GM12878 (cell line): ENCODE measurements around the gene NTRK1. TPM values are rescaled to one million over a fixed set of nuclear protein-coding genes. Genes with fewer than 3 reads are reported as not detected.

Experiments
- ATAC-seq: fragments of 200-7000 bp; cut with Tn5 transposase; 3 replicates; pipeline ENCODE4 v1.9.1; 2020; ENCODE audit warnings: mild to moderate bottlenecking, moderate library complexity
- BruUV-seq: library from RNA; stranded (reverse); fragments of 400-500 nt; replicated peaks from 2 replicates; lab custom pipeline; 2021; lab: Mats Ljungman, UMichigan
- CTCF ChIA-PET: fragments of 300-600 bp; sonication (Branson Sonifier 250); formaldehyde crosslinking; extraction: SDS; loops from one replicate; lab custom pipeline; 2021; ENCODE audit warnings: inconsistent platforms; lab: Yijun Ruan, JAX
- POLR2A ChIA-PET: fragments of 350-600 bp; formaldehyde crosslinking; extraction: SDS; loops from one replicate; lab custom pipeline; 2021; ENCODE audit warnings: inconsistent platforms; lab: Charles Lee
- RAD21 ChIA-PET: fragments of 300-600 bp; sonication (Branson Sonifier 250); formaldehyde crosslinking; loops from one replicate; lab custom pipeline; 2023; ENCODE audit warnings: antibody characterized with exemption; ENCODE audit not compliant: unreplicated experiment; lab: Charles Lee
- SMC1A ChIA-PET: fragments of 300-600 bp; sonication (Branson Sonifier 250); formaldehyde crosslinking; loops from one replicate; lab custom pipeline; 2023; ENCODE audit not compliant: unreplicated experiment, uncharacterized antibody; lab: Charles Lee
- DNase-seq: peaks from one replicate; pipeline ENCODE4 v3.0.0-alpha.2; 2011; ENCODE audit warnings: low read depth, low spot score
- FAIRE-seq: peaks from 3 replicates; lab custom pipeline; 2011; peaks lifted over from hg19 to GRCh38; lab: Jason Lieb, UNC
- H2AFZ ChIP-seq: 2 replicates; pipeline ENCODE4 v1.6.0; 2011; ENCODE audit warnings: low read depth, low read length, control low read depth; ENCODE audit not compliant: control insufficient read depth
- H3K27ac ChIP-seq: 2 replicates; pipeline ENCODE4 v1.5.1; 2011; ENCODE audit warnings: control low read depth; ENCODE audit not compliant: control insufficient read depth, insufficient read depth
- H3K27me3 ChIP-seq, 2 experiments: replicated peaks in 1 of 2; 2 replicates each; pipeline versions ENCODE4 v1.6.0 to v1.6.1; 2011; ENCODE audit warnings: low read length in 1 of 2; ENCODE audit not compliant: control insufficient read depth in 2 of 2, insufficient read depth in 2 of 2
- H3K36me3 ChIP-seq, 2 experiments: 2 replicates each; pipeline ENCODE4 v1.5.1; 2011; ENCODE audit warnings: low read length in 1 of 2; ENCODE audit not compliant: control insufficient read depth in 2 of 2, insufficient read depth in 2 of 2
- H3K4me1 ChIP-seq: 2 replicates; pipeline ENCODE4 v1.6.1; 2011; ENCODE audit warnings: mild to moderate bottlenecking, low read length, moderate library complexity, mixed read lengths; ENCODE audit not compliant: control insufficient read depth, insufficient read depth
- H3K4me2 ChIP-seq: 2 replicates; pipeline ENCODE4 v1.6.0; 2011; ENCODE audit warnings: control low read depth; ENCODE audit not compliant: control insufficient read depth, insufficient read depth
- H3K4me3 ChIP-seq: fragments of 200-600 bp; sonication (generic); 2 replicates; pipeline ENCODE4 v1.5.1; 2016
- H3K79me2 ChIP-seq: 2 replicates; pipeline ENCODE4 v1.6.0; 2011; ENCODE audit warnings: low read length; ENCODE audit not compliant: control insufficient read depth, insufficient read depth
- H3K9ac ChIP-seq: 2 replicates; pipeline ENCODE4 v1.8.0; 2011; ENCODE audit warnings: low read length, control low read depth, mixed read lengths; ENCODE audit not compliant: control insufficient read depth, insufficient read depth
- H3K9me3 ChIP-seq: replicated peaks from 3 replicates; pipeline ENCODE4 v1.5.1; 2011; ENCODE audit warnings: mild to moderate bottlenecking, low read length; ENCODE audit not compliant: control insufficient read depth, insufficient read depth
- H4K20me1 ChIP-seq: 2 replicates; pipeline ENCODE4 v1.6.0; 2011; ENCODE audit not compliant: control insufficient read depth, insufficient read depth
- BMI1 ChIP-seq: fragments of 450-650 bp; IDR thresholded peaks from 2 replicates; pipeline ENCODE4 v1.6.1; 2016; ENCODE audit warnings: mild to moderate bottlenecking, moderate library complexity, borderline replicate concordance
- CHD4 ChIP-seq: fragments of 200-600 bp; sonication (generic); IDR thresholded peaks from 2 replicates; pipeline ENCODE4 v1.6.1; 2016; ENCODE audit warnings: mild to moderate bottlenecking
- FOXM1 ChIP-seq: IDR thresholded peaks from 2 replicates; pipeline ENCODE4 v1.6.1; 2012; ENCODE audit warnings: low read depth, mild to moderate bottlenecking, inconsistent platforms, low read length, moderate library complexity
- HDAC6 ChIP-seq: fragments of 200-600 bp; sonication (generic); IDR thresholded peaks from one replicate; pipeline ENCODE4 v1.8.0; 2017; ENCODE audit warnings: antibody characterized with exemption; ENCODE audit not compliant: unreplicated experiment
- JUNB ChIP-seq: IDR thresholded peaks from 2 replicates; pipeline ENCODE4 v1.6.1; 2016; ENCODE audit warnings: antibody characterized with exemption, mild to moderate bottlenecking
- WGBS: methylation state at CpG from one replicate; pipeline ENCODE4 v1.1.6; 2016; ENCODE audit warnings: low lambda C conversion rate; ENCODE audit not compliant: insufficient replicate concordance, insufficient coverage; ENCODE audit errors: missing lambda C conversion rate; 5-methylcytosine and 5-hydroxymethylcytosine counted together
- in situ Hi-C: fragments of 300-500 bp; cut with MboI; formaldehyde crosslinking; loops from 9 replicates; pipeline ENCODE4 v1.14.3; 2018; ENCODE audit warnings: mixed read lengths
- intact Hi-C: fragments of 100-400 bp; cut with micrococcal nuclease; formaldehyde crosslinking; loops from one replicate; pipeline ENCODE4 v1.14.2; 2022; ENCODE audit not compliant: unreplicated experiment
- polyA plus RNA-seq, 11 experiments: library from polyadenylated mRNA; depleted of rRNA in 4 of 11; unstranded in 6 of 11; stranded (reverse) in 5 of 11; fragments of >200 nt; fragmentation: Nextera tagmentation in 4 of 11; fragmentation: Illumina TruSeq in 1 of 11; extraction: Ambion mirVana in 4 of 11; extraction: Trizol in 1 of 11; gene quantifications; 1 replicate in 1 of 11; 2 replicates in 10 of 11; pipeline versions ENCODE4 v1.2.1 to v1.2.3, GENCODE V29; 2011 to 2016; ENCODE audit warnings: inconsistent platforms in 2 of 11, missing spikeins in 2 of 11, low read depth in 1 of 11
- total RNA-seq, 4 experiments: library from RNA; depleted of rRNA in 3 of 4; stranded (reverse); fragments of >200 nt in 3 of 4; fragmentation: Illumina TruSeq in 1 of 4; extraction: Trizol in 1 of 4; gene quantifications; 2 replicates each; pipeline versions ENCODE4 v1.2.1 to v1.2.3, GENCODE V29; 2013 to 2021

The NTRK1 gene
- total and polyA plus RNA-seq, 10 of the 15 experiments (the other 5 are each of a cell fraction or from before 2014, with no cell fraction given), result 0.10 to 0.56 (median 0.40) TPM; not detected in 7

GRCh38 chr1:156877433-156878170, 16.9 kb downstream of the NTRK1 start:
- DNase-seq (no peak), FAIRE-seq (no peak), ATAC-seq (no peak)
- no peaks in the 10 kb centered on the region for H4K20me1 ChIP-seq
- ChIA-PET SMC1A (interaction anchor here (1.8 kb wide), 1 partner anchor 13 kb away, joined by 5 read pairs; no protein-coding TSS in a partner anchor), CTCF (interaction anchor here (0.6 to 1.2 kb wide), 3 partner anchors 40 to 197 kb away, joined by 3 to 4 read pairs (median 3); no protein-coding TSS in a partner anchor), RAD21 (no interaction called here), POLR2A (no interaction called here)
- H3K27ac ChIP-seq, result no peak overlapping the region
- intact Hi-C loops (no loop called here), in situ Hi-C loops (no loop called here)
- no peak overlapping the region for H3K4me2 ChIP-seq
- no TSS peak for BruUV-seq
- H3K4me1 ChIP-seq, result no peaks in the 10 kb centered on the region
- H3K36me3 ChIP-seq, result no peaks in the 10 kb centered on the region
- no peaks in the 10 kb centered on the region for H3K79me2 ChIP-seq
- H2AFZ ChIP-seq, result no peak overlapping the region
- H3K4me3 ChIP-seq, result no peak overlapping the region
- WGBS, result 25% methylated on average over 4 of the region's 5 CpGs
- H3K9me3 ChIP-seq, result no peaks in the 10 kb centered on the region
- peaks cover 0 to 11% of the 10 kb centered on the region in 2 experiments; a peak in 3 of 4 replicates for H3K27me3 ChIP-seq
- H3K9ac ChIP-seq, result no peak overlapping the region
- TF ChIP-seq BMI1 (no peak), CHD4 (no peak), FOXM1 (no peak)
- TF ChIP-seq, all 136 proteins: peak for 0

GRCh38 chr1:156879876-156880275, 19.2 kb downstream of the NTRK1 start:
- Histone ChIP-seq H3K4me1 (no peaks in the 10 kb centered on the region), H4K20me1 (no peaks in the 10 kb centered on the region), H3K36me3 (no peaks in the 10 kb centered on the region), H3K79me2 (no peaks in the 10 kb centered on the region), H3K27me3 (peaks cover 0 to 13% of the 10 kb centered on the region in 2 experiments; a peak in 3 of 4 replicates), H3K9ac (no peak overlapping the region), H3K9me3 (no peaks in the 10 kb centered on the region), H3K4me2 (no peak overlapping the region), H3K27ac (no peak overlapping the region), H3K4me3 (no peak overlapping the region), H2AFZ (no peak overlapping the region)
- WGBS, result 44% methylated on average over 21 of the region's 21 CpGs
- ATAC-seq (no peak), FAIRE-seq (no peak), DNase-seq (no peak)
- CTCF ChIA-PET, result interaction anchor here (1.5 to 2.4 kb wide), 2 partner anchors 11 to 154 kb away, joined by 4 to 13 read pairs; no protein-coding TSS in a partner anchor
- in situ Hi-C loops, result no loop called here
- RAD21 ChIA-PET, result no interaction called here
- SMC1A ChIA-PET, result interaction anchor here (1.2 kb wide), 1 partner anchor 9 kb away, joined by 3 read pairs; no protein-coding TSS in a partner anchor
- BruUV-seq, result no TSS peak
- POLR2A ChIA-PET, result no interaction called here
- TF ChIP-seq HDAC6 (no peak), JUNB (no peak)
- intact Hi-C loops, result no loop called here
